TTC549 (cell line): Measurements from ENCODE around the gene CAPN12.

Source experiments
- FAIRE-seq: peaks from 2 replicates; lab custom pipeline; 2012; peaks lifted over from hg19 to GRCh38; lab: Jason Lieb, UNC

The CAPN12 gene

DNA sequence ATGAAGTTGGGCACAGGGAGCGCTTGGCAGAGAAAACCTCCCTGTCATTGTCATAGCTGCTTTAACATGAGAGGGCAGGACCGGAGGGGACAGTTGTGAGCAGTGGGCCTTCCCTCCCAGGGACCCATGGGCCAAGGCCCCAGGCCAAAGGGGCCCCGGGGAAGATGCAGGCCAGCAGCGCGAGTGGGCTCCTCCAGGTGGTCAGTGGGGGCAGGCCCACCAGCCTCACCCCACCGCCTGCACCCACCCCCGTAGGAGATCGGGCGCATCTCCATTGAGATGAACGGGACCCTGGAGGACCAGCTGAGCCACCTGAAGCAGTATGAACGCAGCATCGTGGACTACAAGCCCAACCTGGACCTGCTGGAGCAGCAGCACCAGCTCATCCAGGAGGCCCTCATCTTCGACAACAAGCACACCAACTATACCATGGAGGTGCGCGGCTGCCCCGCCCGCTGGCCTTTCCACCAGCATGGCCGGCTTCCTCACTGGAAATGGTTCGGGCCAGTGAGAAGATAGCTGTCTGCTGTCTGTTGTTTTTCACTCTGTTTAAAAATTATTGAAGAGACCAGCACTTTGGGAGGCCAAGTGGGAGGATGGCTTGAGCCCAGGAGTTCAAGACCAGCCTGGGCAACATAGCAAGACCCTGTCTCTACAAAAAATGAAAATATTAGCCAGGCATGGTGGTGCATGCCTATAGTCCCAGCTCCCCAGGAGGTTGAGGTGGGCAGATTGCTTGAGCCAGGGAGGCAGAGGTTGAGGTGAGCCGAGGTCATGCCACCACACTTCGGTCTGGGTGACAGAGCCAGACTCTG is 18.6 kb downstream of the CAPN12 start:
- no peak for FAIRE-seq

DNA sequence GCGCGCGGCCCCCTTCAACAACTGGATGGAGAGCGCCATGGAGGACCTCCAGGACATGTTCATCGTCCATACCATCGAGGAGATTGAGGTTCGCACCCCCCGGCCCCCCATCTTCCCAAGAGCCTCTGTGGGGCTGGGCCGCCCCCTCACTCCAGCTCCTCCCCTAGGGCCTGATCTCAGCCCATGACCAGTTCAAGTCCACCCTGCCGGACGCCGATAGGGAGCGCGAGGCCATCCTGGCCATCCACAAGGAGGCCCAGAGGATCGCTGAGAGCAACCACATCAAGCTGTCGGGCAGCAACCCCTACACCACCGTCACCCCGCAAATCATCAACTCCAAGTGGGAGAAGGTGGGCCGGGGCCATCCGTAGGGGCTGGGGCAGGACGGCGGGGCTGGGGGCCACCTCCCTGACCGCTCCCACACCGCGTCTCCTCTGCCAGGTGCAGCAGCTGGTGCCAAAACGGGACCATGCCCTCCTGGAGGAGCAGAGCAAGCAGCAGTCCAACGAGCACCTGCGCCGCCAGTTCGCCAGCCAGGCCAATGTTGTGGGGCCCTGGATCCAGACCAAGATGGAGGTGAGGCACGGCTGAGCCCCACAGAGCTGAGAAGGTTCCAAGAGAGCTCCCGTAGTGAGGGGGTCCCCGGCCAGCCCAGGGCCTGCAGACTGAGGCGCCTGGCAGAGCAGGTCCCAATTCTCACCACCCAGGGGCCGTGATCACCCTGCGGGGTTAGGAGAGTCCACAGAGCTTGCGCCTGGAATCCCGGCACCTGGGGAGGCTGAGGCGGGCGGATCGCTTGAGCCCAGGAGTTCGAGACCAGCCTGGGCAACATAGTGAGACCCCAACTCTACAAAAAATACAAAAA is 20.1 kb downstream of the CAPN12 start:
- no peak for FAIRE-seq

DNA sequence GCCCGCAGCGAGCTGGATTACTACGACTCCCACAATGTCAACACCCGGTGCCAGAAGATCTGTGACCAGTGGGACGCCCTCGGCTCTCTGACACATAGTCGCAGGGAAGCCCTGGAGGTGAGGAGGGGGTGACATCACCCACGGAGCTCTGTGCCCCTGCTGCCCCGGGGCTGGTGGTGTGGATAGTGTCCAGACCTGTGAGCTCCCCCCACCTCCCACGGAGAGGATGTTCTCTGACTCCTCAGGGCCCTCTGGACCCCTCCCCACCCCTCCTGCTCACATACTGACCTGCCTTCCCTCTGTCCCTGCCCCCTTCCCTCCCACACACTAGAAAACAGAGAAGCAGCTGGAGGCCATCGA is 20.7 kb downstream of the CAPN12 start:
- FAIRE-seq = no peak

DNA sequence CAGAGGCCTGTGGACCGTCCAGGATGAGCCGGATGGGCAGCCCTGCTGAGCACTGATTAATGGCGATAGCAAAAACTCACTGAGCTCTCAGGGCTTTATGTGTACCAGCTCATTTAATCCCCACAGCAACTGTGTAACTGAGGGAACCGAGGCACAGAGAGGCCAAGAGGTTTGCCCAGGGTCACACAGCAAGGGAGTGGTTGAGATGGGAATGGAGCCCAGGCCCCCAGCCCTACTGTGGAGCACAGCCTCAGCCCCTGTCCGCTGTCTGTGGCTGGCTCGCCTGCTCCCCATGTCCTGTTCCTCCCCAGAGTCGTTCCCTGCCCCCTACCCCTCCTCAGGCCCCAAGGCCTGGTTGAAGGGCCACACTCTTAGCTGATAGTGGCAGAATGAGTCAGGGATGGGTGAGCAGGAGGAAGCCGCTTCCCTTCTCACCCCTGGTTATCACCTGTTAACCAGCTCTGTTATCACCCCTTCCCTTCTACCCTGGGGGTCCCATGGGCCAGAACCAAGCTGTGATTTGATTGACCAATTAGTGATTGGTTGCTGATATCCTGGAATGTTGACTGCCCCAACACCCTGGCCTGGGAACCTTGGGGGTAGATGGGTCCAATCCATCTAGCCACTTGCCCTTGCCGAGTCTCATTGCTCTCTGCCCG is 21.2 kb downstream of the CAPN12 start:
- no peak for FAIRE-seq

DNA sequence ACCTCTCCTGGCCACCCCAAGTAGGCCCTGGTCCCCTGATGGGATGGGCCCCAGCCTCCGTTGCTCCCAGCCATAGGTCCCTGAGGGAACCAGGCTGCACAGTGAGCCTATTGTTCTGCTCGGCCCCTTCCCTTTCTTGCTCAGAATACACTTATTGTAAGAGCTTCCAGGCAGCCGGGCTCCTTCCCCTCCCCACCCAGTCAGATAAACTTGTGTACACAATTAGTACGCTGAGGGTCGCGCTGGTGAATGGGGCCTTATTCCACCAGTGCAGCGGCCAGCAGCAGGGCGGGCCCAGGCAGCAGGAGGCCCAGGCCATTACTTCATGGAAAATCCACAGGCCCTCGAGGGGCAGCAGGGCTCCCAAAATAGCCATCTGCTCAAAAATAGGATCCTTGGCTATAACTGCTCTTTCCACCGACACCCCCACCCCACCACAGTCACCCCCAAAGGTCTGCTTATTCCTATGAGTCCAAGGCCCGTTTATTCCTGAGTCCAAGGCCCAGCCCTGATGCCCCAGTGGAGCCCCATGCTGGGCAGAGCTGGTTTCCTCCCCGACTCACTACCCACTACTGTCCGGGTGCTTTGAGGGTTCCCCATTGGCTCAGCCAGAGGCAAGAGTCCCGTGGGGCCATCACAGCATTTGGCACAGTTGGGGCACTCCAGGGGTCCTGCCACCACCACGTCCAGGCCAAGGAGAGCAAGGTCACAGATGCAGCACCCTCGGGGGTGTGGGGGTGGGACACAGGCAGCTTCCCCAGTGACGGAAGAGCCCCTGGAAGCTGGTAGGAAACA is 22.1 kb downstream of the CAPN12 start:
- no peak for FAIRE-seq

DNA sequence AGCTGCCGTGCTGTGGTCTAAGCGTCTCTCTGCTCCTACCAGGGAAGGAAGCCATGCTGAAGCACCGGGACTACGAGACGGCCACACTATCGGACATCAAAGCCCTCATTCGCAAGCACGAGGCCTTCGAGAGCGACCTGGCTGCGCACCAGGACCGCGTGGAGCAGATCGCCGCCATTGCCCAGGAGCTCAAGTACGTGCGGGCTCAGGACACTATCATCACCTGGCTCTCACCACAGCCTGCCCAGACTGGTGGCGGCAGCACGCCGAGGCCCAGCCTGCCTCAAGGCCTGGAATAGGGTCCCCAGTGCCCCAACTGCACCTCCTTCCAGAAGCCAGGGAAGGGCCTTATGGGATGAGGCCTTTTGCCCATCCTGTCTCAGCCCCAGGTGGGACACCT is 22.8 kb downstream of the CAPN12 start:
- FAIRE-seq = no peak

DNA sequence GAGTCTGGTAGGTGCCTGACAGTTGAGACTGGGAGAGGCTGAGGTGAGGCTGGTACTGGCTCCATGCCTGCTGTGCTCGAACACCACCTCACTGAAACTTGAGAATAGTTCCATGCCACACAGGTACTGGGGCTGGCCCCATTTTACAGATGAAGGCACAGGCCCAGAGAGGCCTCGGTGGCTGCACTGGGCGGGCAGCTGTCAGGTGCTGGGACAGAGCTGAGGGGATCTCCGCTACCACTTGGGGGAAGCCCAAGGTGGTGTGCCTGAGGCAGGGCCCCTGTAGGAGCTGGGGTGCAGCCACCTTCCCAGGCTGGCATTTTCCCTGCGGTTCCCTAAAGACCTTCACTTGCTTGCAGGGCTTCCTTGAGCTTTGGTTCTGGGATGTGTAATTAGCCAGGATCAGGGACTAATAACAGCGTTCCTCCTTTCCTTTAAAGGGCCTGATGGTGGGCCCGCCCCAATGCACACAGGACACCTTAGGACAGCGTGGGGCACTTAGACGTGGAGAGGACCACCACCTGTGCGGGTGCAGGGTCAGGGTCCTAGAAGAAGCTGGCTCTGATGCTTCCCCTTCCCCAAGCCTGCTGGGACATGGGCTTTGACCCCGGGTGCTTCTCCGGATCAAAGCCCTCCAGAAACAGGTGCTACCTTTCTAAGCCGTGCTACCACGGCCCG is 23.6 kb downstream of the CAPN12 start:
- FAIRE-seq = no peak

DNA sequence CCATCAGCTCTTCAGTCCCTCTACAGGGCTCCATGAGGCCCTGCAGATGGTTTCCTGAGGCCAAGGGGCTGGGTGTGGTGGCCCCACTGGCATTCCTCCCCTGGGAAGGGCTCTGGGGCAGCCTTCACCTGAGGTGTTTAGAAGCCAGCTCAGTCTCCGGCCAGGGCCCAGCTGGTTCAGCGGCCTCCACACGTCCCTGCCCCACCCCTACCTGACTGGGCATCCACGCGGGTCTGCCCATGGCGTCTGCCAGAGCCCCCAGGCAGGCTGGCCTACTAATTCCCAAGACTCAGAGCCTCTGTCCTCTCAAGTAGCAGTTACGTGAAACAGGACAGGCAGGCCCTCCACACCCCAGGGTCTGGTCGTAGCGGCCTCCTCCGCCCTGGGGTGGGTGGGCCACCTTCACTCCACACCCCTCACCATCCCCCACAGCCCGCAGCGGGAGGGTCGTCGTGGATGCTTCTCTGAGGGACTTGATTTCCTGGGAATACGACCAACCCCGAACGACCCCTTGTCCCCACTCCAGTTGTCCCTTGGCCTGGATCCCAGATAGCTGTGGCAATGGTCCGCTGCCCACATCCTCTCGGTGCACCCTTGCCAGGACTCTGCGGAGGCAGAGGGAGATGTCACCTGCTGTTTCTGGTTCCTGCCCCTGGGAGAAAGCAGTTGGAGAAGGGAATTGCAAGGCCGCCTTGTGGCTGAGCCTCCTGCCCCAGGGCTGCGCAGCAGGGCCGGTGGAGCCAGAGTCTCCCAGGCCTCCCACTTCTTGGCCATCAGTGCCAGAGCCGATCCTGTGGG is 24.3 kb downstream of the CAPN12 start:
- no peak for FAIRE-seq

DNA sequence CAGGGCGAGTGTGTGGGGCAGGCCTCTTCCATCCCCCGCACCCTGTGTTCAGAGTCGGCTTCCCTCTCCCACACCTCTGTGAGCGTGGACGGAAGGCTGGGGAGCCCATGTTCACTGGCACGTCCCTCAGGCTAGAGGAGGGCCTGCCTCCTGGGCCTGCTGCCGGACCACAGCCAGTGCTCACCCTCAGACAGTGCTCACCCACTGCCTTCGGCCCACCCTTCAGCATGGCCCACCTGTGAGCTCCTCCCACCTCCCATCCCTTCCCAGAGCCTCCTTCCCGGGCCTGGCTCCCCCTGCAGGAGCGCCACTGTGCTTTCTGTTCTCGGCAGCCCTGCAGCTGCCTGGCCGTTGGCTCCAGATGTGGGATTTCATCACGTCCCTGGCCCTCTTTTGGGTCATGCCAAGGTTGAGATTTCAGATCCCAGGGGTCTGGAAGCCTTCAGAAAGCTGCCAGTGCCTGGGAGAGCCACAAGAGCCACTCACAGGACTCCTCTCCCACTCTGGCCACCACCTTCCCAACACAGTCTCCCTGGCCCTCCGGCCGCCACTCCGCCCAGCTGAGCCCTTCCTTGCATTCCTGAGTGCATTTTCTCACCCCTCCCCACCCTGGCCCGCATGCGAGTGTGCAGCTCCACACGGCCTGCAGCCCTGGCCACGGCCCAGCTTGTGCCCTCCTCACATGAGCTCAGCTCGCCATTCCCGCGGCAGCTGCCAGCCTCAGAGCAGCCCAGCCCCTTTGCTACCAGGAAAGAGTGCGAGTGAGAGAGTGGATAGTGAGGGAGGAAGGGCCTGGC is 25.3 kb downstream of the CAPN12 start:
- FAIRE-seq = no peak

DNA sequence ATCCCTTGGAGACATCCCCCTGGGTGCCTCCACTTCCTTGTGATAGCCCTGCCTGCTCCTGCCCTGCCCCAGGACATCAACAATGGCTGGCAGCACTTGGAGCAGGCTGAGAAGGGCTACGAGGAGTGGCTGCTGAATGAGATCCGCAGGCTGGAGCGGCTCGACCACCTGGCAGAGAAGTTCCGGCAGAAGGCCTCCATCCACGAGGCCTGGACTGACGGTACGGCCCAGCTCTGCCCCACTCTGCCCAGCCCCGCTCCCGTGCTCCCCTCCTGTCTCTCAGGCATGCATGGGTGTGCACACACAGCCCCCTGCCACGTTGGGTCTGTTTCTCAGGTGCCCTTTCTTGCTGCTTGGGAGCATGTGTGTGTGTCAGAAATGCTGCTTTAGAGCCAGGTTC is 26.4 kb downstream of the CAPN12 start:
- FAIRE-seq = no peak

DNA sequence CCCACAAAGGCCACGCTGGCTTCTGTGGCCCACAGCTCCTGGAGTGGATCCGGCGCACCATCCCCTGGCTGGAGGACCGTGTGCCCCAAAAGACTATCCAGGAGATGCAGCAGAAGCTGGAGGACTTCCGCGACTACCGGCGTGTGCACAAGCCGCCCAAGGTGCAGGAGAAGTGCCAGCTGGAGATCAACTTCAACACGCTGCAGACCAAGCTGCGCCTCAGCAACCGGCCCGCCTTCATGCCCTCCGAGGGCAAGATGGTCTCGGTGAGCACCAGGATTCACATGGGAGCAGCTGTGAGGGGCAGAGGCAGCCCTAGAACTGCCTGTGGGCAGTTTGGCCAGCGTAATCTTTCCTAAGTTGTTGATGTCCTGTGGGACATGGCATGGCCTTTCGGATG is 27.2 kb downstream of the CAPN12 start:
- FAIRE-seq = no peak

DNA sequence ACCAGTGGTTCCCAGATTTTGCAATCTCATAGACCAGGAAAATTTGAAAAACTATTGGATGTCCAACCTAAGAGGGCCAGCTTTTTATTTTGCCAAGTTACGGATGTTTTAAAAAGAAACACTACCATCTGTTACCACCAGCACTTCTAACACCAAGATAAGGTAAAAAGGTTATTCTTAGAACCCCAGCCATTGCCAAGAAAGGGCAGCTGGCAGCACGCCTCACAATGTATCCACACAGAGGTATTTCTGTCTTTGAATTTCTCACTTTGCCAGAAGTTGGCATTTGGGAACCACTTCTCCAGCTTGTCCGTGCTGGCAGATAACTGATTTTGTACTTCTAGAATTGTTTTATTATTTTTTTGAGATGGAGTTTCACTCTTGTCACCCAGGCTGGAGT is 28.7 kb downstream of the CAPN12 start:
- no peak for FAIRE-seq

DNA sequence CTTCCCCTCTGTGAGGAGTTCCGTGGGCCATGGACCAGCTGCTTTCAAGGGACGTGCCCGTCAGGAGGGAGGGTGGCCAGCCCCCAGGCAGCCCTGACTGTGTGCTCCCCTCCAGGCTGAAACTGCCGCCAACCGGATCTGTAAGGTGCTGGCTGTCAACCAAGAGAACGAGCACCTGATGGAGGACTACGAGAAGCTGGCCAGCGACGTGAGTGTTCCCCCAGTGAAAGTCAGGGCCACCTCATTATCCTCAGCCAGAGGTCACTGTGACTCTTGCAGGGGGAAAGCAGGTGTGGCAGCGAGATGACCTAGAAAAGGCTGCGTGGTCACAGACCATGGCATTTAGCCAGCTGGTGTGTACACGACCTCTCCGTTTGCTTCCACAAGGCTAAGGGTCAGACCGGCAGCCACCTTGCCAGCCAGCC is 29.9 kb downstream of the CAPN12 start:
- no peak for FAIRE-seq

DNA sequence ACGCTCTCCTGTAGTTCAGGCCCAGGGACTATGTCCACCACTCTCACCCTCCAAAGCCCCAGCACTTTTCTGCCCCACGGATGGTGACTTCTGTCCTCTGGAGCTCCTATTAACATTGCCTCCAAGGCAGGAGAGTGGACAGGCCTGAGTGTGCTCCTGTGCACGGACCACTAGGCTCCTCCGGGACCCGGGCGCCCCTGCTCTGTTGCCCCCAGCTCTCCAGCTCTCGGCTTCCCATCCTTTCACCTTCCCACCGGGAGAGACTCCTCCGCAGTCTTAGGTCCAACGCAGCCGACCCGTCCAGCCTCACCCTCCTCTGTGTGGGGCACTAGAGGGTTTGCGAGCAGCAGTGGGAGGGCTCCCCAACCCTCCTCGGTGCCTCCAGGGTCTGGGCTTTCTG is 30.4 kb downstream of the CAPN12 start:
- FAIRE-seq = no peak

DNA sequence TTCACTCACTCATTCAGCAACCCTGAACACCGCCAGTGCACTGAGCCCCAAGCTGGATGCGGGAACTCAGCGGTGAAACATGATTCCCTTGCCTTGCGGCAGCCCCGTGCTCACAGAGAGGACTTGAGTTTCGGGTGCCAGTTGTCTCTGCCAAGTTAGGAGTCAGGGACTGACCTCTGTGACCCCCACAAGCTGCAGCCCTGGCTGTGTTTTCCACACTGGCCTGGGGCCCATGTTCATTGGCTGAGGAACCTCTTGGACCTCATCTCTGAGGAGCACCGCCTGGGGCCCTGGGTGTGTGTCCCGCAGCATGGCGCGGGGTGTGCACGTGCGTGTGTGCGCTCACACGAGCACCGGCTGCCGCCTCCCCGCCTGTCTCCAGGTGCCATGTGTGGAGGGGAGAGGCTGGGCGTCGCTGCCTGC is 31.0 kb downstream of the CAPN12 start:
- no peak for FAIRE-seq

DNA sequence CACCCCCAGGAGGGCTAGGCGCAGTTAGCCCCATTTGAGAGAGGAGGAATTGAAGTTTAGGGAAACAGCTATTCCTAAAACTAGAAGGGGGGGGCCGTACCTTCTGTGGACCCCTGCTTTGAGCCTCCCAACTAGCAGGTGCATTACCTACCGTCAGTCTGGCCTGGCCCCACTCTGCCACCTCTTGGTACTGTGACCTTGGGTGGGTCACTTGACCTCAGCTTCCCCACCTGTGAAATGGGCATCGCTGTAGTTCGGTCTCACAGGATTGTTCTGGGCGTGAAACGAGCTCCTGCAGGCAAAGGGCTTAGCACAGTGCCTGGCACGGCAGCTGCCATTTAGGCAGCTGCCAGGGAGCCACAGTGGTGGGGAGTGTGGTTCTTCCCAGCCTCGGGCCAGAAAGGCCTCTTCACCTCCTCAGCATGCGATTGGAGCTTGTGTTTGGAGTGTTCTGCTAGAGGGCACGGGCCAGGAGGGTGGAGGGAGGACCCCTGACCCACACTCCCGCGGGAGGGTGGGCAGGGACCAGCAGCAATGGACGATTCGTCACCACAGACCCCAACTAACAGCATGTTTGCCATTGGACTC is 32.0 kb downstream of the CAPN12 start:
- FAIRE-seq = no peak

DNA sequence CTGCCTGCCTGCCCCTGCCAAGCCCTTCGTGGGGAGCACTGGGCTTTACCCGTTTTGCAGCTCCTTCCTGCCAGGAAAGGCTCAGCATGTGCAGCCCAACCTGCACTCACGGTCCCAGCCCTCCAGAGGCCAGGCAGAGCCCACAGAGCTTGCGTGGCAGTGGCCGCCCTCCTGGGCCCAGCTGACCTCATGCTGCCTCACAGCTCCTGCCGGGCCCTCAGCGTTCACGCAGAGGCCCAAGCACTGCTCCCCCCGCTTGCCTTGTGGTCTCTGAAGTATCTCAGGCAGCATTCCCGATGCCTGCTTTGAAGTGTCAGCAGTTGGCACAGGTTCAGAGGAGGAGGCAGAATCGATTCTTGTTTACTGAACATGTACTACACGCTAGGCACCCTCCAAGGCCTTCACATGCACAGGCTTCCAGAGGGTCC is 32.5 kb downstream of the CAPN12 start:
- FAIRE-seq = no peak

DNA sequence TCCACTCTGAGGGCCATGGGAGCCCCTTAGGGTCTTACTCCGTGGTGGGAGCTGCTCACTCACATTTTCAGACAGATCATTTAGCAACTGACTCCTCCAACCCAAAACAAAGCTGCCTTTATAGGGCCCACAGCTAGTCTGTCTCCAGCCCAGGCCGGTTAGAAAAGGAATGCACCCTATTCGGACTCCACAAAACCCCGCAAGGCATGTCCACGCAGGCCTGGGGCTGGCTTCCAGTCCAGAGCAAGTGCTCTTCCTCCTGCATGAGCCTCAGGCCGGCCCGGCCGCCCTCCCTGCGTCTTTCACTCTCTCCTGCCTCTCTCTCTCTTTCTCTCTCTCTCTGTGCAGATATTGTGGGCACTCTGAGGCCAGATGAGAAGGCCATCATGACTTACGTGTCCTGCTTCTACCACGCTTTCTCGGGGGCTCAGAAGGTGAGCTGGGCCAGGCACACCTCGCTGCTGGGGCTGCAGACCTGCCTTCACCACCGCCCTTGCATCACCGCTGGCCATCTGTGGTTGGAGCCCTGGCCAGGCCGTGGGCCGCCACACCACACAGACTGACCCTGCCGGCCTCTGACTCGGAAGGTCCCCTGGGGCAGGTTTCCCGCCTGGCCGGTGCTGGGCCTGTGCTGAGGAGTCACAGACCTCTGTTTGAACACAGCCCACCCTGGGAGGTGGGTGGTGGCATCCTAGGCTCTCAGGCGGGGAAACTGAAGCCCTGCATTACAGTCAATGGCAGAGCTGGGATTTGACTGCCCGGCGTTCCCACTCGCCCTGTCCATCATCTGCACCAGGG is 33.1 kb downstream of the CAPN12 start:
- FAIRE-seq = no peak

DNA sequence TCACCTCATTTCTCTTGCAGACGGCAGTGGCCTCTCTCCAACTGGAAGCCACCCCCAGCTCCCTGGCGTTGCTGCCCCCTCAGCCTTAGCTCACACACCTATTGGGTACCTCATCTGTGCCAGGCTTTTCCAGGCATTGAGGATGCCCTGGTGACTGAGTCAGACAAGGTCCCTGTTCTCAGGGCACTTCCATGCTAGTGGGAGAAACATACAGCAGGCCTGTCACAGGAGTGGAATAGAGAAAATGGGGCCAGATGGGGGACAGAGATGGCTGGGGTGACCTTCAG is 33.9 kb downstream of the CAPN12 start:
- FAIRE-seq = no peak
